ENCODE results near the gene TSPAN8. TPM values are rescaled to one million over a fixed set of nuclear protein-coding genes. Genes with fewer than 3 reads are reported as not detected.
"Not testable (repeated sequence)": the region's sequence is repeated elsewhere in the genome, so short reads cannot be mapped to it uniquely, and the experiment has no call there.

Gene TSPAN8
- total RNA-seq, 3 donors from 2014 or later (not counting 1 experiment from before 2014, with no cell fraction given), result not detected

DNA sequence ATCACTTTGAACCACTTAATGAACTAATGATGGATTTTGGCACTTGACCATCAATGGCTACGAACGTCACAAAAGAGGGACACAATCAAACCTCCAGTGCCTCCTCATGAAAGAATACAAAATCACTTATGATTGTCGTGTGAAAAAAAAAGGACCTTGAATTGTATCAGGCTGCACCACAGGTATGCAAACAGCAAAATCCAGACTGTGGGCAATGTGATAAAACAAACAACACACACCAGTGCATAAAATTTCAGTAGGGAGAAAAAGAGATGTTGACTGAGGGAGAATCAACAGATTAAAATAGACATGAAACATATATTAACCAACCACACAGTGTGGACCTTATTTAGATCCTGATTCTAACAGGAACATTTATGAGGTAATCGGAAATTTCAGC, 2.6 kb downstream of the TSPAN8 start:
- Histone ChIP-seq H3K36me3 (ENCODE audit: control insufficient read depth, insufficient read depth, low read length) (no peaks in the 10 kb centered on the region), H3K27me3 (ENCODE audit: control insufficient read depth, insufficient read depth, low read length) (no peaks in the 10 kb centered on the region), H3K4me3 (ENCODE audit: low read length) (no peak overlapping the region), H3K4me1 (ENCODE audit: control insufficient read depth, insufficient read depth, low read length) (no peaks in the 10 kb centered on the region), H3K27ac (ENCODE audit: low read length) (no peak overlapping the region), H3K9me3 (ENCODE audit: control insufficient read depth, insufficient read depth, low read length) (no peaks in the 10 kb centered on the region)
- H3K27me3 Mint-ChIP-seq (ENCODE audit: low read depth in 2 of 2), result no peaks in the 10 kb centered on the region
- peaks cover 11 to 13% of the 10 kb centered on the region in 2 donors for H3K9me3 Mint-ChIP-seq
- intact Hi-C loops (cut with micrococcal nuclease), result no loop called here
- no peak overlapping the region for H3K4me3 Mint-ChIP-seq
- WGBS (ENCODE audit: insufficient coverage), result 86% methylated on average over 4 of the region's 4 CpGs
- H3K4me1 Mint-ChIP-seq, result no peaks in the 10 kb centered on the region
- TF ChIP-seq, protein P1, sequence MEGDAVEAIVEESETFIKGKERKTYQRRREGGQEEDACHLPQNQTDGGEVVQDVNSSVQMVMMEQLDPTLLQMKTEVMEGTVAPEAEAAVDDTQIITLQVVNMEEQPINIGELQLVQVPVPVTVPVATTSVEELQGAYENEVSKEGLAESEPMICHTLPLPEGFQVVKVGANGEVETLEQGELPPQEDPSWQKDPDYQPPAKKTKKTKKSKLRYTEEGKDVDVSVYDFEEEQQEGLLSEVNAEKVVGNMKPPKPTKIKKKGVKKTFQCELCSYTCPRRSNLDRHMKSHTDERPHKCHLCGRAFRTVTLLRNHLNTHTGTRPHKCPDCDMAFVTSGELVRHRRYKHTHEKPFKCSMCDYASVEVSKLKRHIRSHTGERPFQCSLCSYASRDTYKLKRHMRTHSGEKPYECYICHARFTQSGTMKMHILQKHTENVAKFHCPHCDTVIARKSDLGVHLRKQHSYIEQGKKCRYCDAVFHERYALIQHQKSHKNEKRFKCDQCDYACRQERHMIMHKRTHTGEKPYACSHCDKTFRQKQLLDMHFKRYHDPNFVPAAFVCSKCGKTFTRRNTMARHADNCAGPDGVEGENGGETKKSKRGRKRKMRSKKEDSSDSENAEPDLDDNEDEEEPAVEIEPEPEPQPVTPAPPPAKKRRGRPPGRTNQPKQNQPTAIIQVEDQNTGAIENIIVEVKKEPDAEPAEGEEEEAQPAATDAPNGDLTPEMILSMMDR (IDR thresholded peaks at IDR 0.05), result no peak
- DNase-seq (no peak), ATAC-seq (no peak)
- no peak overlapping the region for H3K27ac Mint-ChIP-seq
- no peaks in the 10 kb centered on the region for H3K36me3 Mint-ChIP-seq

DNA sequence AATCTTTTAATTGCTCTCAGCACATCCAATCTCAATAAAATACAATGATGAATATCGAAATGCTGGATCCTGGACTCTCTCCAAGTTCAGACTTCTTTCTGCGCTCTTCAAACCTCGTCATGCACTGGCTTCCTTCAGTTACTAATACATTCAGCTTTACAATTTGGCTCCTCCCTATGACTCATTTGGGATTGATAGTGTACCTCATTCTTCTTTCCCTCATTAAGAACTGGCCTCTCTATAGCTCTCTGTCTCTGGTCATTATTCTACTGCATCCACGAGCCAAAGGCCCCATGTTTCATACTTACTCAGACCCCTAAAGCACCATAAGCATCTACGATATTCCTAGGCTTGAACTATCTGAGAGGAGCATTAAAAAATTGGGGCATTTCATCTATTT, 4.9 kb downstream of the TSPAN8 start:
- Histone ChIP-seq H3K27ac (ENCODE audit: low read length) (no peak overlapping the region), H3K4me3 (ENCODE audit: low read length) (no peak overlapping the region), H3K4me1 (ENCODE audit: control insufficient read depth, insufficient read depth, low read length) (no peaks in the 10 kb centered on the region), H3K9me3 (ENCODE audit: control insufficient read depth, insufficient read depth, low read length) (no peaks in the 10 kb centered on the region), H3K27me3 (ENCODE audit: control insufficient read depth, insufficient read depth, low read length) (no peaks in the 10 kb centered on the region), H3K36me3 (ENCODE audit: control insufficient read depth, insufficient read depth, low read length) (no peaks in the 10 kb centered on the region)
- no peaks in the 10 kb centered on the region for H3K27me3 Mint-ChIP-seq (ENCODE audit: low read depth in 2 of 2)
- DNase-seq (no peak), ATAC-seq (no peak)
- 77% methylated on average over 5 of the region's 5 CpGs for WGBS (ENCODE audit: insufficient coverage)
- no peaks in the 10 kb centered on the region for H3K4me1 Mint-ChIP-seq
- no peak overlapping the region for H3K27ac Mint-ChIP-seq
- H3K36me3 Mint-ChIP-seq, result no peaks in the 10 kb centered on the region
- intact Hi-C loops (cut with micrococcal nuclease), result no loop called here
- TF ChIP-seq, protein P1 (IDR thresholded peaks at IDR 0.05), result no peak
- no peak overlapping the region for H3K4me3 Mint-ChIP-seq
- H3K9me3 Mint-ChIP-seq, result peaks cover 8 to 12% of the 10 kb centered on the region in 2 donors

DNA sequence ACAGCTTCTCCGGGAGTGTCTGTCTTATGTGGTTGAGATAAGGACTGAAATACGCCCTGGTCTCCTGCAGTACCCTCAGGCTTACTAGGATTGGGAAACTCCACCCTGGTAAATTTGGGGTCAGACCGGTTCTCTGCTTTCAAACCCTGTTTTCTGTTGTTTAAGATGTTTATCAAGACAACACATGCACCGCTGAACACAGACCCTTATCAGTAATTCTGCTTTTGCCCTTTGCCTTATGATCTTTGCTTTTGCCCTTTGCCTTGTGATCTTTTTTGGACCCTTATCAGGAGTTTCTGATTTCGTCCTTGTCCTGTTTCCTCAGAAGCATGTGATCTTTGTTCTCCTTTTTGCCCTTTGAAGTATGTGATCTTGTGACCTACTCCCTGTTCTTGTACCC, 7.8 kb downstream of the TSPAN8 start:
- H3K4me1 Mint-ChIP-seq; ATAC-seq; H3K4me3 Mint-ChIP-seq; H3K9me3 Mint-ChIP-seq; intact Hi-C loops (cut with micrococcal nuclease); H3K36me3 ChIP-seq (ENCODE audit: control insufficient read depth, insufficient read depth, low read length); H3K4me1 ChIP-seq (ENCODE audit: control insufficient read depth, insufficient read depth, low read length); H3K27ac ChIP-seq (ENCODE audit: low read length); H3K27me3 ChIP-seq (ENCODE audit: control insufficient read depth, insufficient read depth, low read length); DNase-seq; H3K36me3 Mint-ChIP-seq; H3K27ac Mint-ChIP-seq; H3K27me3 Mint-ChIP-seq (ENCODE audit: low read depth in 2 of 2); H3K4me3 ChIP-seq (ENCODE audit: low read length); H3K9me3 ChIP-seq (ENCODE audit: control insufficient read depth, insufficient read depth, low read length): not testable (repeated sequence)
- 87% methylated on average over 5 of the region's 5 CpGs for WGBS (ENCODE audit: insufficient coverage)

DNA sequence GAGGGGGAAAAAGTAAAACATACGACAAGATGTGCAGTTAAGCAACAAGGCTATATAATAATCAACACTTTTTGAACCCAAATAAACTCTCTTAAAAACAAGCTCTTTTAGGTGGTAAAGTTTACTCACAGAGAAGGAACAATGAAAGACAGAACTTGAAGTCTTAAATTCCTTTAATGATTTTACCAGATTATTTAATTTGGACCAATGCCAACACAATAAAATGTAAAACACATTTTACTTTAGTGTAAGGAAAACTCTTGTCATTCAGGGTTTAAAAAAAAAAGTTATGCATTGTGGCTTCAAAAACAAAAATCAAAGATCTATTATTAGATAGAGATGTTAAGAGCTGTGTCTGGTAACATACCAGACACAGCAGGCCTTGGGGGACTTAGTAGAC, 13.1 kb downstream of the TSPAN8 start:
- Histone ChIP-seq H3K36me3 (ENCODE audit: control insufficient read depth, insufficient read depth, low read length) (no peaks in the 10 kb centered on the region), H3K27me3 (ENCODE audit: control insufficient read depth, insufficient read depth, low read length) (no peaks in the 10 kb centered on the region), H3K9me3 (ENCODE audit: control insufficient read depth, insufficient read depth, low read length) (no peaks in the 10 kb centered on the region), H3K4me1 (ENCODE audit: control insufficient read depth, insufficient read depth, low read length) (no peaks in the 10 kb centered on the region), H3K27ac (ENCODE audit: low read length) (no peak overlapping the region), H3K4me3 (ENCODE audit: low read length) (no peak overlapping the region)
- Mint-ChIP-seq H3K27ac (no peak overlapping the region), H3K27me3 (ENCODE audit: low read depth in 2 of 2) (no peaks in the 10 kb centered on the region), H3K4me3 (no peak overlapping the region), H3K9me3 (peaks cover 4 to 8% of the 10 kb centered on the region in 2 donors), H3K36me3 (no peaks in the 10 kb centered on the region), H3K4me1 (no peaks in the 10 kb centered on the region)
- WGBS (ENCODE audit: insufficient coverage), result no CpG with 5 or more reads among the region's 1 CpG
- ATAC-seq, result no peak
- intact Hi-C loops (cut with micrococcal nuclease), result no loop called here
- DNase-seq, result no peak
- TF ChIP-seq, protein P1 (IDR thresholded peaks at IDR 0.05), result no peak

Data from natural killer cell (primary cell).